Activated T-cell treated with anti-CD3 and anti-CD28 coated beads, Interleukin-2, amount 50 U/mL, for 4 hours (primary cell): Measurements from ENCODE around the gene AKTIP. TPM values are rescaled to one million over a fixed set of nuclear protein-coding genes. Genes with fewer than 3 reads are reported as not detected.
"Not testable (repeated sequence)": the region's sequence is repeated elsewhere in the genome, so short reads cannot be mapped to it uniquely, and the experiment has no call there.

Experiments used
- ATAC-seq, 2 donors: fragments of 200-7000 bp; cut with Tn5 transposase; one replicate each; pipeline ENCODE4 v1.10.0; 2021
- DNase-seq: peaks from one replicate; pipeline ENCODE4 v3.0.0-alpha.2; 2020
- H3K27me3 Mint-ChIP-seq: one replicate; pipeline ENCODE4 v1.8.0; 2021; ENCODE audit warnings: low read depth, mixed read lengths
- H3K36me3 Mint-ChIP-seq: one replicate; pipeline ENCODE4 v1.8.0; 2022; ENCODE audit warnings: mixed read lengths; ENCODE audit not compliant: insufficient read depth
- H3K4me1 Mint-ChIP-seq: one replicate; pipeline ENCODE4 v1.8.0; 2021; ENCODE audit warnings: low read depth, mixed read lengths
- H3K4me3 Mint-ChIP-seq: one replicate; pipeline ENCODE4 v1.8.0; 2021; ENCODE audit warnings: mild to moderate bottlenecking, moderate library complexity, mixed read lengths
- H3K9me3 Mint-ChIP-seq: one replicate; pipeline ENCODE4 v1.8.0; 2021; ENCODE audit warnings: mixed read lengths
- total RNA-seq, 3 donors: library from RNA; stranded (reverse); gene quantifications; one replicate each; pipeline ENCODE4 v1.2.1, GENCODE V29; 2021

Gene AKTIP
- total RNA-seq = 10 to 100 TPM; 22.9 to 28.6 (median 24.5) TPM

GRCh38 chr16:53502331-53503269, at the start of gene AKTIP:
Gene AKTIP (minus strand): TSS chr16:53503209. CDS start chr16:53500259, 2,950 bp downstream.
- peak; percentile 22 to 27 for ATAC-seq

GRCh38 chr16:53549970-53550690, 47.1 kb upstream of the AKTIP start:
- peak overlapping the region; percentile 31 for H3K4me3 Mint-ChIP-seq

More at GRCh38 chr16:53502331-53503269, at the start of gene AKTIP:
- Mint-ChIP-seq H3K4me1 (peaks cover 53% of the 10 kb centered on the region), H3K4me3 (peak within 1 kb of the TSS; percentile 90), H3K9me3 (no peaks in the 10 kb centered on the region), H3K27me3 (no peaks in the 10 kb centered on the region), H3K36me3 (peaks cover 14% of the 10 kb centered on the region)
- peak; percentile 10 for DNase-seq

GRCh38 chr16:53546988-53547391, 44.0 kb upstream of the AKTIP start:
- Mint-ChIP-seq H3K4me1 (peaks cover 42% of the 10 kb centered on the region), H3K4me3 (no peak overlapping the region), H3K36me3 (no peaks in the 10 kb centered on the region), H3K9me3 (no peaks in the 10 kb centered on the region), H3K27me3 (peaks cover 8% of the 10 kb centered on the region)
- DNase-seq (no peak), ATAC-seq (no peak)

More at GRCh38 chr16:53549970-53550690, 47.1 kb upstream of the AKTIP start:
- ATAC-seq (peak; percentile 88 to 90), DNase-seq (peak; percentile 41)
- Mint-ChIP-seq H3K36me3 (no peaks in the 10 kb centered on the region), H3K9me3 (no peaks in the 10 kb centered on the region), H3K4me1 (peaks cover 27% of the 10 kb centered on the region), H3K27me3 (peaks cover 2% of the 10 kb centered on the region)

GRCh38 chr16:53545433-53545832, 42.4 kb upstream of the AKTIP start:
- Mint-ChIP-seq H3K4me3 (peak overlapping the region; percentile 42), H3K27me3 (peaks cover 6% of the 10 kb centered on the region), H3K9me3 (no peaks in the 10 kb centered on the region), H3K4me1 (peaks cover 42% of the 10 kb centered on the region), H3K36me3 (no peaks in the 10 kb centered on the region)
- ATAC-seq (peak in 1 of 2 donors; percentile 50), DNase-seq (peak; percentile 35)

- no peak overlapping the region for H3K4me3 Mint-ChIP-seq
- H3K36me3 Mint-ChIP-seq = no peaks in the 10 kb centered on the region
- peaks cover 37% of the 10 kb centered on the region for H3K4me1 Mint-ChIP-seq
- H3K9me3 Mint-ChIP-seq = no peaks in the 10 kb centered on the region
- DNase-seq (no peak), ATAC-seq (no peak)
- H3K27me3 Mint-ChIP-seq = peaks cover 6% of the 10 kb centered on the region
Measured at GRCh38 chr16:53542283-53542682, 39.3 kb upstream of the AKTIP start.

DNA sequence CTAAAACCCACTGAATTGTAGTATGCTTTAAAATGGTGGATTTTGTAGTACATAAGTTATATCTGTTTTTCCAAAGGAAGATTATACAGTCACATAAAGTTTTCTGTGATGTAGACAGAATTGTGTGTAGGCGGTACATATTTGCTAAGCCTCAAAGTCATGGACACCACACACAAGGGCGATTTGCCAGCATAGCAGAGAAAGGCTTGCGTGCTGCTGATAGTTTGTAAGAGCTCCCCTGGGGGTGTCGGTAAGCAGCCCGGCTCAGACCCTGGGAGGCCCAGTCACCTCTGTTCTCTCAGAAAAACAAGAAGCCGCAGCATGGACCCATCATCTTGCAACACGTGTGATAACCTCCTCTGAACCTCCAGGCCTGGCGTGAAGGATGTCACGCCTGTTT, 38.3 kb upstream of the AKTIP start:
- Mint-ChIP-seq H3K4me3 (no peak overlapping the region), H3K27me3 (peaks cover 6% of the 10 kb centered on the region), H3K9me3 (no peaks in the 10 kb centered on the region), H3K4me1 (peaks cover 37% of the 10 kb centered on the region), H3K36me3 (no peaks in the 10 kb centered on the region)
- DNase-seq = no peak
- ATAC-seq = no peak

DNA sequence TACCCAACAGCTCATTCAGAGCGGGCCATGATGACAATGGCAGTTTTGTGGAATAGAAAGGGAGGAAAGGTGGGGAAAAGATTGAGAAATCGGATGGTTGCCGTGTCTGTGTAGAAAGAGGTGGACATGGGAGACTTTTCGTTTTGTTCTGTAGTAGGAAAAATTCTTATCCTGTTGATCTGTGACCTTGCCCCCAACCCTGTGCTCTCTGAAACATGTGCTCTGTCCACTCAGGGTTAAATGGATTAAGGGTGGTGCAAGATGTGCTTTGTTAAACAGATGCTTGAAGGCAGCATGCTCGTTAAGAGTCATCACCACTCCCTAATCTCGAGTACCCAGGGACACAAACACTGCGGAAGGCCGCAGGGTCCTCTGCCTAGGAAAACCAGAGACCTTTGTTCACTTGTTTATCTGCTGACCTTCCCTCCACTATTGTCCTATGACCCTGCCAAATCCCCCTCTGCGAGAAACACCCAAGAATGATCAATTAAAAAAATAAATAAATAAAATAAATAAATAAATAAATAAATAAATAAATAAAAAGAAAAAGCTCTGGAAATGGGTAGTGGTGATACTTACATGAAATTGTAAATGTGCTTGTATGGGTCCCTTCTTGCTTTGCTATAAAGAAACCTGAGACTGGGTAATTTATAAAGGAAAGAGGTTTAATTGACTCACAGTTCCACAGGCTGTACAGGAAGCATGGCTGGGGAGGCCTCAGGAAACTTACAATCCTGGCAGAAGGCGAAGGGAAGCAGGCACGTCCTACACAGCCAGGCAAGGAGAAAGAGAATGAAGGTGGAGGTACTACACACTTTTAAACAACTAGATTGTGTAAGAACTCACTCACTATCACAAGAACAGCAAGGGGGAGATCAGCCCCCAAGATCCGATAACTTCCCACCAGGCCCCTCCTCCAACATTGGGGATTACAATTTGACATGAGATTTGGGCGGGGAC, 37.0 kb upstream of the AKTIP start:
- not testable (repeated sequence) for H3K4me3 Mint-ChIP-seq, ATAC-seq, H3K9me3 Mint-ChIP-seq, H3K27me3 Mint-ChIP-seq, H3K36me3 Mint-ChIP-seq, DNase-seq
- peaks cover 28% of the 10 kb centered on the region for H3K4me1 Mint-ChIP-seq

DNA sequence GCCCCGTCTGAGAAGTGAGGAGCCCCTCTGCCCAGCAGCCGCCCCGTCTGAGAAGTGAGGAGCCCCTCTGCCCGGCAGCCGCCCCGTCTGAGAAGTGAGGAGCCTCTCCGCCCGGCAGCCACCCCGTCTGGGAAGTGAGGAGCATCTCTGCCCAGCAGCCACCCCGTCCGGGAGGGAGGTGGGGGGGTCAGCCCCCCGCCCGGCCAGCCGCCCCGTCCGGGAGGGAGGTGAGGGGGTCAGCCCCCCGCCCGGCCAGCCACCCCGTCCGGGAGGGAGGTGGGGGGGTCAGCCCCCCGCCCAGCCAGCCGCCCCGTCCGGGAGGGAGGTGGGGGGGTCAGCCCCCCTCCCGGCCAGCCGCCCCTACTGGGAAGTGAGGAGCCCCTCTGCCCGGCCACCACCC, 36.3 kb upstream of the AKTIP start:
- DNase-seq, H3K27me3 Mint-ChIP-seq, ATAC-seq, H3K4me3 Mint-ChIP-seq, H3K36me3 Mint-ChIP-seq, H3K9me3 Mint-ChIP-seq: not testable (repeated sequence)
- H3K4me1 Mint-ChIP-seq = peaks cover 28% of the 10 kb centered on the region

DNA sequence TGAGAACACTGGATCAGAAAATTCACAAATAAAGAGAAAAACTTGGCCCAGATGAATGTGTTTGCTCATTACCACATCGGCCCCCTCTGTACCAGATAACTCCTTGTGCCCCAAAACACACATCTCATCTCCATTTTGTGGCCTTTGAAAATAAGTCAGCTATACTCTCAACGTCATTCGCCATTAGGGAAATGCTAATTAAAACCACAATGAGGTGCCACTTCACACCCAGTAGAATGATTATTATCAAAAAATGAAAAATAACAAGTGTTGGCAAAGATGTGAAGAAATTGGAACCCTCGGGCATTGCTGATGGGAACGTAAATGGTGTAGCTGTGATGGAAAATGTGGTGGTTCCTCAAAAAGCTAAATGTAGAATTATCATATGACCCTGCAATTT, 34.6 kb upstream of the AKTIP start:
- H3K9me3 Mint-ChIP-seq = no peaks in the 10 kb centered on the region
- peaks cover 25% of the 10 kb centered on the region for H3K4me1 Mint-ChIP-seq
- ATAC-seq (no peak), DNase-seq (no peak)
- H3K27me3 Mint-ChIP-seq = peaks cover 4% of the 10 kb centered on the region
- H3K36me3 Mint-ChIP-seq = no peaks in the 10 kb centered on the region
- no peak overlapping the region for H3K4me3 Mint-ChIP-seq

GRCh38 chr16:53534206-53534605, 31.2 kb upstream of the AKTIP start:
- ATAC-seq = no peak

DNA sequence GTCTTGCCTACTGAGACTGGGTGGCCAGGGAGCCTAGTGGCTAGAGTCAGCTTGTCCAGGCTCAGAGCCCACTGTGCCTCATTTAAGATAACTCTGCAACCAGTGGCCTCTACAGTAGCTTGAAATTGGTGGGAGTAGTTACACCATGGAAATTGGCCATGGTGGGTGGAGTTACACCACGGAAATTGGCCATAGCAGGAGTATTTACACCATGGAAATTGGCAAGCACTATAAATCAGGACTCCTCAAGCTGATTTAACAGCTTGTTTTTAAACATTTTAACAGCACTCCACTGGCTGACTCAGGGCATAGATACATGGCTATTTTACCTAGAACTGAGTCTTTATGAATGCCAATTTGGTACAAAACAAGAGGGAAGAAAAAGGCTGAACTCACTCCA, 27.7 kb upstream of the AKTIP start:
- no peaks in the 10 kb centered on the region for H3K9me3 Mint-ChIP-seq
- no peaks in the 10 kb centered on the region for H3K27me3 Mint-ChIP-seq
- DNase-seq (no peak), ATAC-seq (no peak)
- H3K4me3 Mint-ChIP-seq = no peak overlapping the region
- no peaks in the 10 kb centered on the region for H3K36me3 Mint-ChIP-seq
- peaks cover 13% of the 10 kb centered on the region for H3K4me1 Mint-ChIP-seq

More at GRCh38 chr16:53534206-53534605, 31.2 kb upstream of the AKTIP start:
- no peaks in the 10 kb centered on the region for H3K9me3 Mint-ChIP-seq
- H3K36me3 Mint-ChIP-seq = no peaks in the 10 kb centered on the region
- H3K27me3 Mint-ChIP-seq = no peaks in the 10 kb centered on the region
- peaks cover 25% of the 10 kb centered on the region for H3K4me1 Mint-ChIP-seq
- DNase-seq = no peak
- no peak overlapping the region for H3K4me3 Mint-ChIP-seq

GRCh38 chr16:53530046-53530445, 27.0 kb upstream of the AKTIP start:
- peaks cover 11% of the 10 kb centered on the region for H3K4me1 Mint-ChIP-seq
- H3K9me3 Mint-ChIP-seq = no peaks in the 10 kb centered on the region
- H3K27me3 Mint-ChIP-seq = no peaks in the 10 kb centered on the region
- no peak for ATAC-seq
- no peak for DNase-seq
- H3K4me3 Mint-ChIP-seq = no peak overlapping the region
- no peaks in the 10 kb centered on the region for H3K36me3 Mint-ChIP-seq

- no peaks in the 10 kb centered on the region for H3K27me3 Mint-ChIP-seq
- no peaks in the 10 kb centered on the region for H3K36me3 Mint-ChIP-seq
- no peaks in the 10 kb centered on the region for H3K9me3 Mint-ChIP-seq
- no peak for ATAC-seq
- no peak for DNase-seq
- peaks cover 6% of the 10 kb centered on the region for H3K4me1 Mint-ChIP-seq
- no peak overlapping the region for H3K4me3 Mint-ChIP-seq
Measured at GRCh38 chr16:53529513-53529912, 26.5 kb upstream of the AKTIP start.

GRCh38 chr16:53528797-53529196, 25.8 kb upstream of the AKTIP start:
- Mint-ChIP-seq H3K9me3 (no peaks in the 10 kb centered on the region), H3K27me3 (no peaks in the 10 kb centered on the region), H3K4me1 (no peaks in the 10 kb centered on the region), H3K4me3 (no peak overlapping the region), H3K36me3 (no peaks in the 10 kb centered on the region)
- ATAC-seq (no peak), DNase-seq (no peak)
